Measurements from ENCODE around the gene LSM6.
A peak's percentile ranks its signal among the peaks of the same experiment; 100 is the strongest.

DNA sequence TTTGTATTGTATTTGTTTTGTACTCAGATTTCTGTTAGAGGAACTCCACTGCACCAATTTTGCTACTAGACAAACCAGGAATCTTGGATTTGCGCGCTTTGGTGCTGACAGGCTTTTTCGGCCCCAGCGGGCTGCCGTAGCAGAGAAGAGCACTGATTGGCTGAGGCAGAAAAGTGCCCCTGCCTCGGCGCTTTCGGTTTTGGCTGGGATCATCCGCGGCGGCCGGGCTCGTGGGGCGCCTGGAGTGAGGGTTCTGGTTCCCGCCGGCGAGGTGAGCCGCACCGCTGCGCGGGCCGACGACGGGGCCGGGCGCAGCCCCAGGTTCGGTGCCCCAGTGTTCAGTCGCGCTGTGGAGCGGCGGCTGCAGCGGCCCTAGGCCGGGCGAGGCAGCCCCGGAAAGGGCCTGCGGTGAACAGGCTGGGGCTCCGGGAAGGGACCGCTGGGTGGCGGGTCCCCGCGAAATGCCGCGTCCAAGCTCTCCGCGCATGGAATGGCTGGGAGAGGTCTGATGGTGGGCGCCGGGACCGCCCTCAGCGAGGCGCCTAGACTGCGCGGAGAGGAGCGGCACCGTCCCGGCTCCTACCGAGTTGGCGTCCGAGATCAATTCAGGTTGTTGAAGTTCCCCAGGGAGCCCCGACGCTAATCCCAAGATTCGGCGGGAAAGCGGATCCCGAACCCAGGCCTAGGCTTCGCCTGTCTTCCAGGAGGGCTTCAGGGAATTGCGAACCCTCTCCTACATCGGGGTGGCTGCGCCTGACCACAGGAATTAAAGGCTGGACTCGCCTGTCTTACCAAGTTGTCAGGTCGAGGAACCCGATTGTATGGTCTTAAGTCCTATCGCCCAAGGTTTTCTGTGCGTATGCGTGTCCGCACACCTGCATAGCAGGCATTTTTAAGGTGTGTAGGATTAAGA is at the start of gene LSM6:
- TF ChIP-seq, protein P1, sequence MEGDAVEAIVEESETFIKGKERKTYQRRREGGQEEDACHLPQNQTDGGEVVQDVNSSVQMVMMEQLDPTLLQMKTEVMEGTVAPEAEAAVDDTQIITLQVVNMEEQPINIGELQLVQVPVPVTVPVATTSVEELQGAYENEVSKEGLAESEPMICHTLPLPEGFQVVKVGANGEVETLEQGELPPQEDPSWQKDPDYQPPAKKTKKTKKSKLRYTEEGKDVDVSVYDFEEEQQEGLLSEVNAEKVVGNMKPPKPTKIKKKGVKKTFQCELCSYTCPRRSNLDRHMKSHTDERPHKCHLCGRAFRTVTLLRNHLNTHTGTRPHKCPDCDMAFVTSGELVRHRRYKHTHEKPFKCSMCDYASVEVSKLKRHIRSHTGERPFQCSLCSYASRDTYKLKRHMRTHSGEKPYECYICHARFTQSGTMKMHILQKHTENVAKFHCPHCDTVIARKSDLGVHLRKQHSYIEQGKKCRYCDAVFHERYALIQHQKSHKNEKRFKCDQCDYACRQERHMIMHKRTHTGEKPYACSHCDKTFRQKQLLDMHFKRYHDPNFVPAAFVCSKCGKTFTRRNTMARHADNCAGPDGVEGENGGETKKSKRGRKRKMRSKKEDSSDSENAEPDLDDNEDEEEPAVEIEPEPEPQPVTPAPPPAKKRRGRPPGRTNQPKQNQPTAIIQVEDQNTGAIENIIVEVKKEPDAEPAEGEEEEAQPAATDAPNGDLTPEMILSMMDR (IDR thresholded peaks at IDR 0.05 in 8 of 11, conservative IDR thresholded peaks at IDR 0.05 in 3 of 11), result peak in 6 of 11 experiments; percentile 11 to 42 (median 26)
- peak in 1 of 3 donors; percentile 59 for TF ChIP-seq POLR2A (IDR thresholded peaks at IDR 0.05)
